HCT116 (cell line): Measurements from ENCODE around the gene MICU2. TPM values are rescaled to one million over a fixed set of nuclear protein-coding genes. Genes with fewer than 3 reads are reported as not detected.

ENCODE experiments used
- ATAC-seq: fragments of 200-7000 bp; cut with Tn5 transposase; 2 replicates; pipeline ENCODE4 v1.9.1; 2020; ENCODE audit warnings: mild to moderate bottlenecking, moderate library complexity
- BruUV-seq: library from RNA; stranded (reverse); fragments of 400-500 nt; replicated peaks from 2 replicates; lab custom pipeline; 2021; lab: Mats Ljungman, UMichigan
- CTCF ChIA-PET: fragments of 300-600 bp; sonication (Branson Sonifier 250); formaldehyde crosslinking; loops from one replicate; lab custom pipeline; 2021; ENCODE audit warnings: antibody characterized with exemption; lab: Charles Lee
- POLR2A ChIA-PET: fragments of 300-600, 350-600 bp; sonication (Branson Sonifier 250); formaldehyde crosslinking; loops from one replicate; lab custom pipeline; 2021; ENCODE audit warnings: antibody characterized with exemption; lab: Charles Lee
- RAD21 ChIA-PET, 2 experiments: fragments of 300-600 bp; sonication (Branson Sonifier 250); formaldehyde crosslinking; loops; one replicate each; lab custom pipeline; 2023; ENCODE audit warnings: low total read pairs in 2 of 2; ENCODE audit not compliant: uncharacterized antibody in 2 of 2, unreplicated experiment in 2 of 2, low non-redundant PET in 1 of 2; lab: Charles Lee
- DNase-seq: peaks from one replicate; pipeline ENCODE4 v3.0.0-alpha.2; 2010; ENCODE audit warnings: low read depth, low spot score
- H2AFZ ChIP-seq: fragments of 200-600 bp; shearing (Covaris generic), sonication (generic); 2 replicates; pipeline ENCODE4 v1.6.1; 2017; ENCODE audit warnings: low read depth, mixed run types, mixed read lengths, antibody characterized with exemption, low read length; ENCODE audit not compliant: poor library complexity, severe bottlenecking
- H3K27ac ChIP-seq: 2 replicates; pipeline ENCODE4 v1.5.1; 2012; ENCODE audit warnings: low read depth, low read length
- H3K27me3 ChIP-seq: fragments of 200-600 bp; sonication (generic); 2 replicates; pipeline ENCODE4 v1.6.1; 2016; ENCODE audit warnings: mixed run types, low read length, mixed read lengths; ENCODE audit not compliant: insufficient read depth
- H3K36me3 ChIP-seq, 2 experiments: fragments of 200-500 bp in 1 of 2; fragments of 200-600 bp in 1 of 2; sonication (Bioruptor generic) in 1 of 2; sonication (generic) in 1 of 2; 2 replicates each; pipeline versions ENCODE4 v1.5.1 to v1.6.1; 2014 to 2016; ENCODE audit warnings: low read length in 2 of 2, inconsistent platforms in 1 of 2, mixed read lengths in 1 of 2, mixed run types in 1 of 2; ENCODE audit not compliant: insufficient read depth in 2 of 2, control insufficient read depth in 1 of 2
- H3K4me1 ChIP-seq, 2 experiments: fragments of 200-600 bp in 1 of 2; sonication (generic) in 1 of 2; 2 replicates each; pipeline versions ENCODE4 v1.5.1 to v1.6.1; 2012 to 2017; ENCODE audit warnings: low read length in 2 of 2, inconsistent platforms in 1 of 2, mild to moderate bottlenecking in 1 of 2, mixed read lengths in 1 of 2, mixed run types in 1 of 2, moderate library complexity in 1 of 2; ENCODE audit not compliant: insufficient read depth in 2 of 2, control insufficient read depth in 1 of 2
- H3K4me2 ChIP-seq: fragments of 200-600 bp; sonication (generic); 2 replicates; pipeline ENCODE4 v1.6.1; 2017; ENCODE audit warnings: mixed run types, low read length, mixed read lengths
- H3K4me3 ChIP-seq, 2 experiments: fragments of 200-600 bp in 1 of 2; sonication (generic) in 1 of 2; replicated peaks in 1 of 2; 2 replicates each; pipeline ENCODE4 v1.5.1; 2011 to 2016; ENCODE audit warnings: low read length in 2 of 2, control low read depth in 1 of 2, low read depth in 1 of 2, mild to moderate bottlenecking in 1 of 2, mixed read lengths in 1 of 2, mixed run types in 1 of 2
- H3K79me2 ChIP-seq: fragments of 200-600 bp; sonication (generic); 2 replicates; pipeline ENCODE4 v1.6.1; 2017; ENCODE audit warnings: mild to moderate bottlenecking, mixed run types, low read length, moderate library complexity, mixed read lengths; ENCODE audit not compliant: insufficient read depth
- H3K9ac ChIP-seq: fragments of 200-600 bp; sonication (generic); 2 replicates; pipeline ENCODE4 v1.6.1; 2016; ENCODE audit warnings: low read length, mixed read lengths
- H3K9me2 ChIP-seq: fragments of 200-600 bp; sonication (generic), shearing (Covaris generic); 2 replicates; pipeline ENCODE4 v1.6.1; 2017; ENCODE audit warnings: mixed run types, mild to moderate bottlenecking, moderate library complexity; ENCODE audit not compliant: insufficient read depth
- H3K9me3 ChIP-seq, 2 experiments: fragments of 200-500 bp in 1 of 2; fragments of 200-600 bp in 1 of 2; sonication (Bioruptor generic) in 1 of 2; sonication (generic) in 1 of 2; 2 replicates each; pipeline ENCODE4 v1.6.1; 2014 to 2017; ENCODE audit warnings: low read length in 2 of 2, mixed read lengths in 2 of 2, inconsistent platforms in 1 of 2, low read depth in 1 of 2, mild to moderate bottlenecking in 1 of 2, mixed run types in 1 of 2, moderate library complexity in 1 of 2; ENCODE audit not compliant: control insufficient read depth in 1 of 2, insufficient read depth in 1 of 2
- H4K20me1 ChIP-seq: fragments of 200-600 bp; sonication (generic), shearing (Covaris generic); 2 replicates; pipeline ENCODE4 v1.6.1; 2017; ENCODE audit warnings: mixed run types, mild to moderate bottlenecking, moderate library complexity; ENCODE audit not compliant: insufficient read depth
- ATF3 ChIP-seq: IDR thresholded peaks from 2 replicates; pipeline ENCODE4 v1.6.1; 2012
- CBX3 ChIP-seq: IDR thresholded peaks from 2 replicates; pipeline ENCODE4 v1.6.1; 2012; ENCODE audit warnings: low read depth
- CEBPB ChIP-seq: IDR thresholded peaks from 2 replicates; pipeline ENCODE4 v1.6.1; 2012; ENCODE audit warnings: low read depth
- EGR1 ChIP-seq: IDR thresholded peaks from 2 replicates; pipeline ENCODE4 v1.6.1; 2012; ENCODE audit warnings: low read depth
- ELF1 ChIP-seq: IDR thresholded peaks from 2 replicates; pipeline ENCODE4 v1.6.1; 2012; ENCODE audit warnings: low read depth, borderline replicate concordance
- EZH2phosphoT487 ChIP-seq: fragments of 200-600 bp; IDR thresholded peaks from 2 replicates; pipeline ENCODE4 v1.6.1; 2018; ENCODE audit warnings: antibody characterized with exemption, borderline replicate concordance
- POLR2AphosphoS5 ChIP-seq: IDR thresholded peaks from 2 replicates; pipeline ENCODE4 v1.6.1; 2011; ENCODE audit warnings: mild to moderate bottlenecking, low read depth, low read length, moderate library complexity
- REST ChIP-seq: IDR thresholded peaks from 2 replicates; pipeline ENCODE4 v1.6.1; 2012; ENCODE audit warnings: low read depth
- SIN3A ChIP-seq: IDR thresholded peaks from 2 replicates; pipeline ENCODE4 v1.6.1; 2012; ENCODE audit warnings: low read depth
- SP1 ChIP-seq: IDR thresholded peaks from 2 replicates; pipeline ENCODE4 v1.6.1; 2012; ENCODE audit warnings: low read depth
- YY1 ChIP-seq: IDR thresholded peaks from 2 replicates; pipeline ENCODE4 v1.6.1; 2011; ENCODE audit warnings: low read length, low read depth, moderate library complexity, mild to moderate bottlenecking; ENCODE audit not compliant: insufficient replicate concordance; ENCODE audit errors: extremely low read depth
- ZBTB33 ChIP-seq: IDR thresholded peaks from 2 replicates; pipeline ENCODE4 v1.6.1; 2011; ENCODE audit warnings: mild to moderate bottlenecking, low read length, moderate library complexity; ENCODE audit not compliant: insufficient replicate concordance; ENCODE audit errors: extremely low read depth
- ZFX ChIP-seq: fragments of 450-650 bp; IDR thresholded peaks from 2 replicates; pipeline ENCODE4 v1.6.1; 2017
- intact Hi-C: fragments of 100-400 bp; cut with micrococcal nuclease; formaldehyde crosslinking; loops from 2 replicates; pipeline ENCODE4 v1.10.0; 2022
- total RNA-seq: library from RNA; stranded (reverse); gene quantifications from one replicate; pipeline ENCODE4 v1.2.1, GENCODE V29; 2021; ENCODE audit not compliant: unreplicated experiment

MICU2 gene
- total RNA-seq, 1 experiment from 2014 or later = 41.0 TPM

GRCh38 chr13:21636656-21637055 lies 32.7 kb upstream of the MICU2 start:
- POLR2A ChIA-PET = no interaction called here
- DNase-seq = no peak
- Histone ChIP-seq H3K27me3 (no peaks in the 10 kb centered on the region), H3K4me1 (peaks cover 17 to 20% of the 10 kb centered on the region in 2 experiments), H3K4me2 (peak overlapping the region; percentile 64), H3K36me3 (no peaks in the 10 kb centered on the region), H3K9ac (no peak overlapping the region), H3K9me2 (no peaks in the 10 kb centered on the region), H3K79me2 (no peaks in the 10 kb centered on the region), H3K27ac (peak overlapping the region; percentile 82), H3K4me3 (no peak overlapping the region), H2AFZ (peak overlapping the region; percentile 62), H4K20me1 (no peaks in the 10 kb centered on the region)
- ATAC-seq = no peak
- intact Hi-C loops = loop anchor here (5.0 to 10.0 kb wide), 5 partner anchors 398 to 1156 kb away; no protein-coding TSS in a partner anchor
- CTCF ChIA-PET = interaction anchor here (1.3 to 2.3 kb wide), 3 partner anchors 10 to 40 kb away, joined by 3 to 10 read pairs (median 7); no protein-coding TSS in a partner anchor
- RAD21 ChIA-PET = interaction anchor here in 1 of 2 experiments (0.6 kb wide), 1 partner anchor 12 kb away, joined by 3 read pairs; no protein-coding TSS in a partner anchor
- TF ChIP-seq EGR1 (no peak), EZH2phosphoT487 (no peak), ELF1 (no peak)
- TF ChIP-seq, all 23 proteins: peak for 0
- no peaks in the 10 kb centered on the region for H3K9me3 ChIP-seq
- no TSS peak for BruUV-seq

- no peak for DNase-seq
- POLR2A ChIA-PET = no interaction called here
- H3K36me3 ChIP-seq = no peaks in the 10 kb centered on the region
- no peaks in the 10 kb centered on the region for H4K20me1 ChIP-seq
- H3K9me2 ChIP-seq = no peaks in the 10 kb centered on the region
- RAD21 ChIA-PET = no interaction called here
- no peak overlapping the region for H3K4me2 ChIP-seq
- no peaks in the 10 kb centered on the region for H3K79me2 ChIP-seq
- CTCF ChIA-PET = no interaction called here
- no peaks in the 10 kb centered on the region for H3K9me3 ChIP-seq
- H3K9ac ChIP-seq = no peak overlapping the region
- no peak overlapping the region for H3K4me3 ChIP-seq
- no peak overlapping the region for H3K27ac ChIP-seq
- BruUV-seq = no TSS peak
- ATAC-seq = no peak
- intact Hi-C loops = loop anchor here (10.0 kb wide), 2 partner anchors 403 to 563 kb away; no protein-coding TSS in a partner anchor
- peaks cover 9 to 10% of the 10 kb centered on the region in 2 experiments for H3K4me1 ChIP-seq
- no peak overlapping the region for H2AFZ ChIP-seq
- H3K27me3 ChIP-seq = no peaks in the 10 kb centered on the region
- no peak for TF ChIP-seq CBX3
- TF ChIP-seq ZFX = no peak
- TF ChIP-seq SIN3A = no peak
- no peak for TF ChIP-seq YY1
- no peak for TF ChIP-seq ATF3
- TF ChIP-seq REST = no peak
- TF ChIP-seq ZBTB33 = no peak
- no peak for TF ChIP-seq EGR1
- no peak for TF ChIP-seq POLR2AphosphoS5
- no peak for TF ChIP-seq CEBPB
- no peak for TF ChIP-seq EZH2phosphoT487
- TF ChIP-seq SP1 = no peak
Measured at GRCh38 chr13:21632196-21632595, 28.2 kb upstream of the MICU2 start.
